HCT116 (cell line): ENCODE results near the gene DOK7. TPM values are rescaled to one million over a fixed set of nuclear protein-coding genes. Genes with fewer than 3 reads are reported as not detected.

Experiments used
- ATAC-seq: fragments of 200-7000 bp; cut with Tn5 transposase; 2 replicates; pipeline ENCODE4 v1.9.1; 2020; ENCODE audit warnings: mild to moderate bottlenecking, moderate library complexity
- BruUV-seq: library from RNA; stranded (reverse); fragments of 400-500 nt; replicated peaks from 2 replicates; lab custom pipeline; 2021; lab: Mats Ljungman, UMichigan
- CTCF ChIA-PET: fragments of 300-600 bp; sonication (Branson Sonifier 250); formaldehyde crosslinking; loops from one replicate; lab custom pipeline; 2021; ENCODE audit warnings: antibody characterized with exemption; lab: Charles Lee
- POLR2A ChIA-PET: fragments of 300-600, 350-600 bp; sonication (Branson Sonifier 250); formaldehyde crosslinking; loops from one replicate; lab custom pipeline; 2021; ENCODE audit warnings: antibody characterized with exemption; lab: Charles Lee
- RAD21 ChIA-PET, 2 experiments: fragments of 300-600 bp; sonication (Branson Sonifier 250); formaldehyde crosslinking; loops; one replicate each; lab custom pipeline; 2023; ENCODE audit warnings: low total read pairs in 2 of 2; ENCODE audit not compliant: uncharacterized antibody in 2 of 2, unreplicated experiment in 2 of 2, low non-redundant PET in 1 of 2; lab: Charles Lee
- DNase-seq: peaks from one replicate; pipeline ENCODE4 v3.0.0-alpha.2; 2010; ENCODE audit warnings: low read depth, low spot score
- H2AFZ ChIP-seq: fragments of 200-600 bp; shearing (Covaris generic), sonication (generic); 2 replicates; pipeline ENCODE4 v1.6.1; 2017; ENCODE audit warnings: low read depth, mixed run types, mixed read lengths, antibody characterized with exemption, low read length; ENCODE audit not compliant: poor library complexity, severe bottlenecking
- H3K27ac ChIP-seq: 2 replicates; pipeline ENCODE4 v1.5.1; 2012; ENCODE audit warnings: low read depth, low read length
- H3K27me3 ChIP-seq: fragments of 200-600 bp; sonication (generic); 2 replicates; pipeline ENCODE4 v1.6.1; 2016; ENCODE audit warnings: mixed run types, low read length, mixed read lengths; ENCODE audit not compliant: insufficient read depth
- H3K36me3 ChIP-seq, 2 experiments: fragments of 200-500 bp in 1 of 2; fragments of 200-600 bp in 1 of 2; sonication (Bioruptor generic) in 1 of 2; sonication (generic) in 1 of 2; 2 replicates each; pipeline versions ENCODE4 v1.5.1 to v1.6.1; 2014 to 2016; ENCODE audit warnings: low read length in 2 of 2, inconsistent platforms in 1 of 2, mixed read lengths in 1 of 2, mixed run types in 1 of 2; ENCODE audit not compliant: insufficient read depth in 2 of 2, control insufficient read depth in 1 of 2
- H3K4me1 ChIP-seq, 2 experiments: fragments of 200-600 bp in 1 of 2; sonication (generic) in 1 of 2; 2 replicates each; pipeline versions ENCODE4 v1.5.1 to v1.6.1; 2012 to 2017; ENCODE audit warnings: low read length in 2 of 2, inconsistent platforms in 1 of 2, mild to moderate bottlenecking in 1 of 2, mixed read lengths in 1 of 2, mixed run types in 1 of 2, moderate library complexity in 1 of 2; ENCODE audit not compliant: insufficient read depth in 2 of 2, control insufficient read depth in 1 of 2
- H3K4me2 ChIP-seq: fragments of 200-600 bp; sonication (generic); 2 replicates; pipeline ENCODE4 v1.6.1; 2017; ENCODE audit warnings: mixed run types, low read length, mixed read lengths
- H3K4me3 ChIP-seq, 2 experiments: fragments of 200-600 bp in 1 of 2; sonication (generic) in 1 of 2; replicated peaks in 1 of 2; 2 replicates each; pipeline ENCODE4 v1.5.1; 2011 to 2016; ENCODE audit warnings: low read length in 2 of 2, control low read depth in 1 of 2, low read depth in 1 of 2, mild to moderate bottlenecking in 1 of 2, mixed read lengths in 1 of 2, mixed run types in 1 of 2
- H3K79me2 ChIP-seq: fragments of 200-600 bp; sonication (generic); 2 replicates; pipeline ENCODE4 v1.6.1; 2017; ENCODE audit warnings: mild to moderate bottlenecking, mixed run types, low read length, moderate library complexity, mixed read lengths; ENCODE audit not compliant: insufficient read depth
- H3K9ac ChIP-seq: fragments of 200-600 bp; sonication (generic); 2 replicates; pipeline ENCODE4 v1.6.1; 2016; ENCODE audit warnings: low read length, mixed read lengths
- H3K9me2 ChIP-seq: fragments of 200-600 bp; sonication (generic), shearing (Covaris generic); 2 replicates; pipeline ENCODE4 v1.6.1; 2017; ENCODE audit warnings: mixed run types, mild to moderate bottlenecking, moderate library complexity; ENCODE audit not compliant: insufficient read depth
- H3K9me3 ChIP-seq, 2 experiments: fragments of 200-500 bp in 1 of 2; fragments of 200-600 bp in 1 of 2; sonication (Bioruptor generic) in 1 of 2; sonication (generic) in 1 of 2; 2 replicates each; pipeline ENCODE4 v1.6.1; 2014 to 2017; ENCODE audit warnings: low read length in 2 of 2, mixed read lengths in 2 of 2, inconsistent platforms in 1 of 2, low read depth in 1 of 2, mild to moderate bottlenecking in 1 of 2, mixed run types in 1 of 2, moderate library complexity in 1 of 2; ENCODE audit not compliant: control insufficient read depth in 1 of 2, insufficient read depth in 1 of 2
- H4K20me1 ChIP-seq: fragments of 200-600 bp; sonication (generic), shearing (Covaris generic); 2 replicates; pipeline ENCODE4 v1.6.1; 2017; ENCODE audit warnings: mixed run types, mild to moderate bottlenecking, moderate library complexity; ENCODE audit not compliant: insufficient read depth
- CBX3 ChIP-seq: IDR thresholded peaks from 2 replicates; pipeline ENCODE4 v1.6.1; 2012; ENCODE audit warnings: low read depth
- CTCF ChIP-seq, 3 experiments: fragments of 200-600 bp in 1 of 3; sonication (generic) in 1 of 3; IDR thresholded peaks in 2 of 3; conservative IDR thresholded peaks in 1 of 3; 2 replicates each; pipeline ENCODE4 v1.5.1; 2012 to 2017; ENCODE audit warnings: low read depth in 2 of 3, low read length in 2 of 3, antibody characterized with exemption in 1 of 3, borderline replicate concordance in 1 of 3, control low read depth in 1 of 3, mild to moderate bottlenecking in 1 of 3, mixed read lengths in 1 of 3, mixed run types in 1 of 3, moderate library complexity in 1 of 3; ENCODE audit not compliant: insufficient read depth in 1 of 3
- EGR1 ChIP-seq: IDR thresholded peaks from 2 replicates; pipeline ENCODE4 v1.6.1; 2012; ENCODE audit warnings: low read depth
- EZH2 ChIP-seq: fragments of 200-600 bp; sonication (generic); IDR thresholded peaks from 2 replicates; pipeline ENCODE4 v1.6.1; 2017; ENCODE audit warnings: antibody characterized with exemption, mixed run types
- POLR2AphosphoS5 ChIP-seq: IDR thresholded peaks from 2 replicates; pipeline ENCODE4 v1.6.1; 2011; ENCODE audit warnings: mild to moderate bottlenecking, low read depth, low read length, moderate library complexity
- RAD21 ChIP-seq: IDR thresholded peaks from 2 replicates; pipeline ENCODE4 v1.6.1; 2012; ENCODE audit warnings: low read depth, mild to moderate bottlenecking
- REST ChIP-seq: IDR thresholded peaks from 2 replicates; pipeline ENCODE4 v1.6.1; 2012; ENCODE audit warnings: low read depth
- SRF ChIP-seq: IDR thresholded peaks from 2 replicates; pipeline ENCODE4 v1.6.1; 2012; ENCODE audit warnings: low read depth
- TCF7L2 ChIP-seq: IDR thresholded peaks from 2 replicates; pipeline ENCODE4 v1.7.0; 2011; ENCODE audit warnings: borderline replicate concordance, inconsistent platforms; ENCODE audit not compliant: insufficient read depth, insufficient read length; ENCODE audit errors: extremely low read depth
- ZBTB33 ChIP-seq: IDR thresholded peaks from 2 replicates; pipeline ENCODE4 v1.6.1; 2011; ENCODE audit warnings: mild to moderate bottlenecking, low read length, moderate library complexity; ENCODE audit not compliant: insufficient replicate concordance; ENCODE audit errors: extremely low read depth
- ZFX ChIP-seq: fragments of 450-650 bp; IDR thresholded peaks from 2 replicates; pipeline ENCODE4 v1.6.1; 2017
- ZNF274 ChIP-seq: fragments of 200-500 bp; sonication (Bioruptor generic); IDR thresholded peaks from 2 replicates; pipeline ENCODE4 v1.6.1; 2014; ENCODE audit warnings: mild to moderate bottlenecking, low read depth, low read length, inconsistent platforms
- intact Hi-C: fragments of 100-400 bp; cut with micrococcal nuclease; formaldehyde crosslinking; loops from 2 replicates; pipeline ENCODE4 v1.10.0; 2022
- total RNA-seq: library from RNA; stranded (reverse); gene quantifications from one replicate; pipeline ENCODE4 v1.2.1, GENCODE V29; 2021; ENCODE audit not compliant: unreplicated experiment

DOK7 gene
- total RNA-seq, 1 experiment from 2014 or later, result 2.4 TPM

GRCh38 chr4:3481783-3482393 is 18.8 kb downstream of the DOK7 start:
- no TSS peak for BruUV-seq
- H3K9ac ChIP-seq, result no peak overlapping the region
- DNase-seq, result no peak
- TF ChIP-seq TCF7L2 (no peak), POLR2AphosphoS5 (no peak), EGR1 (no peak), SRF (no peak)
- H3K27ac ChIP-seq, result no peak overlapping the region
- H3K9me3 ChIP-seq, result no peaks in the 10 kb centered on the region
- no peaks in the 10 kb centered on the region for H3K27me3 ChIP-seq
- H3K36me3 ChIP-seq, result no peaks in the 10 kb centered on the region
- intact Hi-C loops, result no loop called here
- RAD21 ChIA-PET, result no interaction called here
- H3K4me1 ChIP-seq, result peaks cover 21 to 32% of the 10 kb centered on the region in 2 experiments
- H4K20me1 ChIP-seq, result no peaks in the 10 kb centered on the region
- no peak overlapping the region for H3K4me2 ChIP-seq
- H2AFZ ChIP-seq, result no peak overlapping the region
- no peak for ATAC-seq
- H3K4me3 ChIP-seq, result no peak overlapping the region
- H3K9me2 ChIP-seq, result no peaks in the 10 kb centered on the region
- H3K79me2 ChIP-seq, result no peaks in the 10 kb centered on the region
- POLR2A ChIA-PET, result no interaction called here
- CTCF ChIA-PET, result interaction anchor here (2.2 kb wide), 1 partner anchor 30 kb away, joined by 10 read pairs; no protein-coding TSS in a partner anchor

GRCh38 chr4:3482707-3483106 is 19.6 kb downstream of the DOK7 start:
- Histone ChIP-seq H2AFZ (no peak overlapping the region), H3K27me3 (no peaks in the 10 kb centered on the region), H3K79me2 (no peaks in the 10 kb centered on the region), H3K4me2 (no peak overlapping the region), H3K9me3 (no peaks in the 10 kb centered on the region), H3K9ac (no peak overlapping the region), H3K4me1 (peaks cover 21 to 32% of the 10 kb centered on the region in 2 experiments), H3K4me3 (no peak overlapping the region), H4K20me1 (no peaks in the 10 kb centered on the region), H3K9me2 (no peaks in the 10 kb centered on the region), H3K27ac (no peak overlapping the region), H3K36me3 (no peaks in the 10 kb centered on the region)
- POLR2A ChIA-PET, result no interaction called here
- intact Hi-C loops, result no loop called here
- CTCF ChIA-PET, result no interaction called here
- RAD21 ChIA-PET, result no interaction called here
- no TSS peak for BruUV-seq
- no peak for DNase-seq
- ATAC-seq, result no peak
- TF ChIP-seq CBX3, result no peak
- TF ChIP-seq REST, result no peak
- TF ChIP-seq CTCF (IDR thresholded peaks at IDR 0.05 in 2 of 3, conservative IDR thresholded peaks at IDR 0.05 in 1 of 3; ENCODE audit: borderline replicate concordance in 1 of 3, insufficient read depth in 1 of 3, low read depth in 2 of 3, low read length in 2 of 3), result no peak
- TF ChIP-seq RAD21, result no peak
- TF ChIP-seq ZBTB33, result no peak
- TF ChIP-seq EZH2, result no peak
- TF ChIP-seq ZNF274, result no peak
- TF ChIP-seq ZFX, result no peak
